Activated T-helper 2 cell treated with anti-CD3 and anti-CD28 coated beads, Interferon-gamma antibody, Interleukin-2, Interleukin-4, amounts not matched to agents 10 μg/mL and 5 μg/mL and 100 μg/mL, durations not matched to agents 14 hours and 24 hours and 36 hours (primary cell): Measurements from ENCODE around the gene EME2. TPM values are rescaled to one million over a fixed set of nuclear protein-coding genes. Genes with fewer than 3 reads are reported as not detected.
"Not testable (repeated sequence)": the region's sequence is repeated elsewhere in the genome, so short reads cannot be mapped to it uniquely, and the experiment has no call there.

Experiments used
- DNase-seq: peaks from one replicate; pipeline ENCODE4 v3.0.0; 2021; ENCODE audit warnings: low spot score
- H3K27ac Mint-ChIP-seq: one replicate; pipeline ENCODE4 v1.8.0; 2021; ENCODE audit warnings: mixed read lengths
- H3K27me3 Mint-ChIP-seq: one replicate; pipeline ENCODE4 v1.8.0; 2021; ENCODE audit warnings: low read depth, mixed read lengths
- H3K36me3 Mint-ChIP-seq: one replicate; pipeline ENCODE4 v1.8.0; 2021; ENCODE audit warnings: low read depth, mixed read lengths
- H3K4me1 Mint-ChIP-seq: one replicate; pipeline ENCODE4 v1.8.0; 2021; ENCODE audit warnings: low read depth, mixed read lengths
- H3K4me3 Mint-ChIP-seq: one replicate; pipeline ENCODE4 v1.8.0; 2021; ENCODE audit warnings: low read depth, mild to moderate bottlenecking, moderate library complexity, mixed read lengths
- H3K9me3 Mint-ChIP-seq: one replicate; pipeline ENCODE4 v1.8.0; 2021; ENCODE audit warnings: mixed read lengths
- intact Hi-C: fragments of 100-400 bp; cut with micrococcal nuclease; formaldehyde crosslinking; loops from one replicate; pipeline ENCODE4 v1.15.1; 2023
- total RNA-seq: library from RNA; stranded (reverse); gene quantifications from 2 replicates; pipeline ENCODE4 v1.2.3, GENCODE V29; 2022

The EME2 gene
- 26.1 and 26.2 TPM in 2 replicates for total RNA-seq

GRCh38 chr16:1772362-1772907 lies at the start of gene EME2:
EME2 (plus strand) TSS chr16:1772810; CDS start chr16:1773228, 418 bp downstream.
- Mint-ChIP-seq H3K27me3 (no peaks in the 10 kb centered on the region), H3K4me3 (peak within 1 kb of the TSS; percentile 96), H3K4me1 (peaks cover 10% of the 10 kb centered on the region), H3K9me3 (no peaks in the 10 kb centered on the region), H3K36me3 (peaks cover 33% of the 10 kb centered on the region), H3K27ac (peak within 1 kb of the TSS; percentile 96)
- intact Hi-C loops = loop anchor here (2.0 to 10.0 kb wide), 3 partner anchors 54 to 468 kb away; partner anchors contain the start of genes CRAMP1, FAHD1, HAGH and IFT140
- DNase-seq = peak; percentile 55

GRCh38 chr16:1723450-1724147 lies 49.0 kb upstream of the EME2 start:
- Mint-ChIP-seq H3K4me1 (peaks cover 22% of the 10 kb centered on the region), H3K9me3 (no peaks in the 10 kb centered on the region), H3K4me3 (no peak overlapping the region), H3K36me3 (peaks cover 14% of the 10 kb centered on the region), H3K27me3 (no peaks in the 10 kb centered on the region), H3K27ac (peak overlapping the region; percentile 6)
- intact Hi-C loops = no loop called here
- no peak for DNase-seq

DNA sequence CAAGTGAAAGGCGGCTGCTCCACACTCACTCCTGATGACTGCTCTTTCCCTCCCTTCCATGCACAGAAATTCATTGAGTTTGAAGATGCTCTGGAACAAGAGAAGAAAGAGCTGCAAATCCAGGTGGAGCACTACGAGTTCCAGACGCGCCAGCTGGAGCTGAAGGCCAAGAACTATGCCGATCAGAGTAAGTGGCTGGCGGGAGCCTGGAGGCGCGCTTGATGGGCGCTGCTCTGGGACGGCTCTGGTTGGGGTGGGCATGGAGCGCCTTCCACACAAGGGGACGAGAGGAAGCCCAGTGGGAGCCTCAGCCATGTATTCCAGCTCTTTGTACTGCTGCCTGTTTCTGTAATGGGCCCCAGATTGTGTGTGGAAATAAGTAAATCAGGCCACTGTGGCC lies 48.1 kb upstream of the EME2 start:
- H3K4me3 Mint-ChIP-seq = no peak overlapping the region
- no peak for DNase-seq
- no peak overlapping the region for H3K27ac Mint-ChIP-seq
- H3K9me3 Mint-ChIP-seq = no peaks in the 10 kb centered on the region
- H3K4me1 Mint-ChIP-seq = peaks cover 17% of the 10 kb centered on the region
- H3K36me3 Mint-ChIP-seq = peaks cover 18% of the 10 kb centered on the region
- no peaks in the 10 kb centered on the region for H3K27me3 Mint-ChIP-seq
- intact Hi-C loops = no loop called here

- Mint-ChIP-seq H3K4me3 (no peak overlapping the region), H3K36me3 (peaks cover 28% of the 10 kb centered on the region), H3K27me3 (no peaks in the 10 kb centered on the region), H3K9me3 (no peaks in the 10 kb centered on the region), H3K27ac (no peak overlapping the region), H3K4me1 (peaks cover 12% of the 10 kb centered on the region)
- intact Hi-C loops = no loop called here
- no peak for DNase-seq
These were observed 45.7 kb upstream of the EME2 start for GRCh38 chr16:1726661-1727502.

DNA sequence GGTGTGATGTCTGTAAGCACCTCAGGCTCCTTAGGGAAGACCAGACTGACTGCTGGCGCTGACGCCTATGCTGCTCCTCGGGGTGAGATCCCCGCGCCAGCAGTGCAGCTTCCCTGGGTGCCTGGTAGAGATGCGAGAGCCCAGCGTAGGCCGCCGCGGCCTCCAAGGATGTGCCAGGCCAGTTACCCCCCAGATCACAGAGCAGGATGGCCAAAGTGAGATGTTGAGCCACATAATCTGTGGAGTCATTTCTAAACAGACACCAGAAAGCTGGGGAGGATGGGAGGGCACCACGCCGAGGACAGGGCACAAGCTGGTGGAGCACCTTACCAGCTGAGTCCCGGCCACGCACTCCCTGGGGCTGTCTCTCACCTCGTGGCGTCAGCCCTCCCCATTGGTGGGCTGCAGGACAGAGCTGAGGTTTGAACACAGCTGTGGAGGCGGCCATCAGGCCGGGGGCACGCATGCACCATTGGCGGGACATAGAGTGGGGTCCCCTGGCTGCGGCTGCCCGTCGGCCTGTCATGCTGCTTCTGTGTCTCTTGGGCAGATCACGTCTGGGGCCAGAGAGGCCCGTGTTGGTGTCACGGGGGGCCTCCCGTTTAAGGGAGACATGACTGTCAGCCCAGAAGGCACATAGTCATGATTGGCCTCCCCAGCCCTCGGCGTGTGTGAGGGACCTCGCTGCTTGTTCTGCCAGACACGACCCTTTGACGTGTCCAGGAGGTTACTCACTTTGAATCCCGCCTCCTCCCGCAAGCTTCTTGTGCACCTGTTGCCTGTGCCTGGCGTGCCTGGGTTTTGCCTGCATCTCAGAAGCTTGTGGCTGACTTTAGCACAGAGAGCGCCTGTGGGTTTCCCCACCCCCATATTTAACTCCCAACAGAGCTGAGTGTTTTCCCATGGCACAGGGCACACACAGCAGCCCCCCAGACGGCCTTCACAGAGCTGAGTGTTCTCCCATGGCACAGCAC lies 44.7 kb upstream of the EME2 start:
- no peak overlapping the region for H3K27ac Mint-ChIP-seq
- no peak for DNase-seq
- intact Hi-C loops = no loop called here
- H3K4me3 Mint-ChIP-seq = no peak overlapping the region
- H3K9me3 Mint-ChIP-seq = no peaks in the 10 kb centered on the region
- H3K4me1 Mint-ChIP-seq = peaks cover 7% of the 10 kb centered on the region
- no peaks in the 10 kb centered on the region for H3K27me3 Mint-ChIP-seq
- peaks cover 32% of the 10 kb centered on the region for H3K36me3 Mint-ChIP-seq

DNA sequence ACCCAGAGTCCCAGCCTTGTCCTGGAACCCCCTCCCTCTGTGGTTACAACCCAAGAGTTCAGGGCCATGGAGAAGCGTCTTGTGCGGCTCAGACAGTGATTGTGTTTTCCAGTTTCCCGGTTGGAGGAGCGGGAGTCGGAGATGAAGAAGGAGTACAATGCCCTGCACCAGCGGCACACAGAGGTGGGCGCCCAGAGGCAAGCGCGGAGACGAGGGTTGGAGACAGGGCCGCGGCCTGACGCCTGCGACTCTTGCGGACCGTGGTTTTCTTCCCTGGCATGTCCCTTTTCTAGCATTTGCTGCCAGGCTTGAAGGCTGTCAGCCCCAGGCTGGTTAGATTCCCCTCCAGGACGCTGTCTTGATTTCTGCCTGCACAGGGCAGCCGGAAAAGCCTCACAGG lies 43.6 kb upstream of the EME2 start:
- Mint-ChIP-seq H3K4me1 (no peaks in the 10 kb centered on the region), H3K36me3 (peaks cover 33% of the 10 kb centered on the region), H3K27me3 (no peaks in the 10 kb centered on the region), H3K4me3 (no peak overlapping the region), H3K27ac (no peak overlapping the region), H3K9me3 (no peaks in the 10 kb centered on the region)
- intact Hi-C loops = no loop called here
- no peak for DNase-seq

- no peak for DNase-seq
- no peaks in the 10 kb centered on the region for H3K4me1 Mint-ChIP-seq
- no peak overlapping the region for H3K4me3 Mint-ChIP-seq
- H3K36me3 Mint-ChIP-seq = peaks cover 33% of the 10 kb centered on the region
- H3K27ac Mint-ChIP-seq = no peak overlapping the region
- no peaks in the 10 kb centered on the region for H3K27me3 Mint-ChIP-seq
- intact Hi-C loops = no loop called here
- H3K9me3 Mint-ChIP-seq = no peaks in the 10 kb centered on the region
These were observed 43.2 kb upstream of the EME2 start for GRCh38 chr16:1729445-1729844.

GRCh38 chr16:1731073-1731472 lies 41.5 kb upstream of the EME2 start:
- Mint-ChIP-seq H3K4me3 (no peak overlapping the region), H3K4me1 (no peaks in the 10 kb centered on the region), H3K27me3 (no peaks in the 10 kb centered on the region), H3K36me3 (peaks cover 33% of the 10 kb centered on the region), H3K27ac (no peak overlapping the region), H3K9me3 (no peaks in the 10 kb centered on the region)
- intact Hi-C loops = no loop called here
- DNase-seq = no peak

- H3K9me3 Mint-ChIP-seq = no peaks in the 10 kb centered on the region
- H3K36me3 Mint-ChIP-seq = peaks cover 33% of the 10 kb centered on the region
- H3K4me3 Mint-ChIP-seq = no peak overlapping the region
- no peaks in the 10 kb centered on the region for H3K4me1 Mint-ChIP-seq
- intact Hi-C loops = no loop called here
- no peaks in the 10 kb centered on the region for H3K27me3 Mint-ChIP-seq
- no peak for DNase-seq
- no peak overlapping the region for H3K27ac Mint-ChIP-seq
These were observed 41.0 kb upstream of the EME2 start for GRCh38 chr16:1731603-1732002.

GRCh38 chr16:1732071-1732470 lies 40.5 kb upstream of the EME2 start:
- intact Hi-C loops = no loop called here
- H3K9me3 Mint-ChIP-seq = no peaks in the 10 kb centered on the region
- H3K36me3 Mint-ChIP-seq = peaks cover 29% of the 10 kb centered on the region
- no peak for DNase-seq
- no peaks in the 10 kb centered on the region for H3K4me1 Mint-ChIP-seq
- no peak overlapping the region for H3K27ac Mint-ChIP-seq
- no peak overlapping the region for H3K4me3 Mint-ChIP-seq
- H3K27me3 Mint-ChIP-seq = no peaks in the 10 kb centered on the region

DNA sequence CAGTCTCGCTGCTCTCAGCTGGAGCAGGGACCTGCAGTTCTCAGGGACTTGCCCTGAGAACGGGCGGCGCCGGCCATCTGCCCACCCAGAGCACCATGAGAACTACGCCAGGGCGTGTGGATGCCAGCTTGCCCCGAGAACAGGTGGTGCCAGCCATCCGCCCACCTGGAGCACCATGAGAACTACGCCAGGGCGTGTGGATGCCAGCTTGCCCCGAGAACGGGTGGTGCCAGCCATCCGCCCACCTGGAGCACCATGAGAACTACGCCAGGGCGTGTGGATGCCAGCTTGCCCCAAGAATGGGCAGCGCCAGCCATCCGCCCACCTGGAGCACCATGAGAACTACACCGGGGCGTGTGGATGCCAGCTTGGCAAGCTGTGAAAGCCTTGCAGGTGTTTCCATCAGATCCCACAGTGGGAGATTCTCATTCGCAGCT lies 40.0 kb upstream of the EME2 start:
- H3K4me1 Mint-ChIP-seq, H3K27ac Mint-ChIP-seq, H3K9me3 Mint-ChIP-seq, DNase-seq, H3K4me3 Mint-ChIP-seq, H3K27me3 Mint-ChIP-seq, intact Hi-C loops: not testable (repeated sequence)
- H3K36me3 Mint-ChIP-seq = peaks cover 24% of the 10 kb centered on the region

GRCh38 chr16:1734123-1734522 lies 38.5 kb upstream of the EME2 start:
- Mint-ChIP-seq H3K9me3 (no peaks in the 10 kb centered on the region), H3K4me1 (no peaks in the 10 kb centered on the region), H3K27ac (no peak overlapping the region), H3K27me3 (no peaks in the 10 kb centered on the region), H3K36me3 (peaks cover 18% of the 10 kb centered on the region), H3K4me3 (no peak overlapping the region)
- DNase-seq = no peak
- intact Hi-C loops = no loop called here
